Transverse colon (tissue), 3 donors: Measurements from ENCODE around the gene TUSC2.

Experiments used
- POLR2A ChIP-seq: fragments of 450-650 bp; IDR thresholded peaks from one replicate; pipeline ENCODE4 v1.6.1; 2016; ENCODE audit warnings: antibody characterized with exemption, mild to moderate bottlenecking, moderate library complexity
- TF ChIP-seq, protein P1 (sequence below), 5 experiments: fragments of 200-600 bp in 3 of 5; fragments of 450-650 bp in 2 of 5; sonication (generic) in 3 of 5; IDR thresholded peaks; 1 replicate in 2 of 5; 2 replicates in 3 of 5; pipeline ENCODE4 v1.5.1; 2016 to 2017; ENCODE audit warnings: antibody characterized with exemption in 5 of 5, inconsistent platforms in 3 of 5, mild to moderate bottlenecking in 2 of 5, moderate library complexity in 1 of 5

DNA sequence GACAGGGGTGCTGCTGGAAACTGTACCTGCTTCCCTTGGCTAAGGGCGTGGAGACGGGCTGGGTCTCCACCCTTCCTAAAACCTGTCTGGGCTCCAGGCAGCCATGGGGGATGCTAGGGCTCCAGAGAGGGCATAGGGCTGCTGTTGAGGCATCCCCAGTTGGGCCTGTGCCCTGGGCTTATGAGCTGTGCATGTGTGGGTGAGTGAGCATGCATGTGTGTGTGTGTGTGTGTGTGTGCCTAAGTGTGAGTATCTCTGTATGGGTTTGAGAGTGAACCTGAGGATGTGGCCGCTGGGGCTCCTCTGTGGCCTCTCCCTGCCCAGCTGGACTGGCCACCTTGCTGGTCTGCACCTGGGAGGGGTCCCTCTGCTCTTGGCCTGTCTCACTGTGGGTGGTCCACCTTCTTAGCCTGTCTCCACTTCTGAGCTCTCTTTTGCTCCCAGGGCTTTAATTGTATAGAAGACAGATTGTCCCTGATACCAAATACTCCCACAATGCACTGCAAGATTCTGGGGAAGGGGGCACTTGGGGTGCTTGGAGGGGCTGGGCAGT, 43.2 kb upstream of the TUSC2 start:
- TF ChIP-seq, protein P1, sequence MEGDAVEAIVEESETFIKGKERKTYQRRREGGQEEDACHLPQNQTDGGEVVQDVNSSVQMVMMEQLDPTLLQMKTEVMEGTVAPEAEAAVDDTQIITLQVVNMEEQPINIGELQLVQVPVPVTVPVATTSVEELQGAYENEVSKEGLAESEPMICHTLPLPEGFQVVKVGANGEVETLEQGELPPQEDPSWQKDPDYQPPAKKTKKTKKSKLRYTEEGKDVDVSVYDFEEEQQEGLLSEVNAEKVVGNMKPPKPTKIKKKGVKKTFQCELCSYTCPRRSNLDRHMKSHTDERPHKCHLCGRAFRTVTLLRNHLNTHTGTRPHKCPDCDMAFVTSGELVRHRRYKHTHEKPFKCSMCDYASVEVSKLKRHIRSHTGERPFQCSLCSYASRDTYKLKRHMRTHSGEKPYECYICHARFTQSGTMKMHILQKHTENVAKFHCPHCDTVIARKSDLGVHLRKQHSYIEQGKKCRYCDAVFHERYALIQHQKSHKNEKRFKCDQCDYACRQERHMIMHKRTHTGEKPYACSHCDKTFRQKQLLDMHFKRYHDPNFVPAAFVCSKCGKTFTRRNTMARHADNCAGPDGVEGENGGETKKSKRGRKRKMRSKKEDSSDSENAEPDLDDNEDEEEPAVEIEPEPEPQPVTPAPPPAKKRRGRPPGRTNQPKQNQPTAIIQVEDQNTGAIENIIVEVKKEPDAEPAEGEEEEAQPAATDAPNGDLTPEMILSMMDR (IDR thresholded peaks at IDR 0.05), result no peak
- TF ChIP-seq POLR2A, result no peak
